CD4-positive, alpha-beta T cell (primary cell): ENCODE data around the gene C10orf67. TPM values are rescaled to one million over a fixed set of nuclear protein-coding genes. Genes with fewer than 3 reads are reported as not detected.

Experiments
- ATAC-seq: fragments of 200-7000 bp; cut with Tn5 transposase; one replicate; pipeline ENCODE4 v1.10.0; 2022; ENCODE audit warnings: mild to moderate bottlenecking; ENCODE audit not compliant: poor library complexity
- CTCF ChIA-PET: fragments of 350-600 bp; sonication (Branson Sonifier 250); formaldehyde crosslinking; loops from one replicate; lab custom pipeline; 2021; ENCODE audit warnings: antibody characterized with exemption, inconsistent platforms; lab: Charles Lee
- POLR2A ChIA-PET: fragments of 350-600 bp; sonication (Branson Sonifier 250); formaldehyde crosslinking; loops from one replicate; lab custom pipeline; 2021; ENCODE audit warnings: antibody characterized with exemption, inconsistent platforms; lab: Charles Lee
- DNase-seq, 14 experiments: peaks; one replicate each; pipeline ENCODE4 v3.0.0-alpha.2; 2013 to 2020; ENCODE audit warnings: mixed read lengths in 2 of 14
- H3K27ac ChIP-seq, 2 donors: one replicate each; pipeline versions ENCODE4 v1.5.1 to v1.7.0; 2013; ENCODE audit warnings: low read length in 2 of 2, low read depth in 1 of 2, mild to moderate bottlenecking in 1 of 2
- H3K27me3 ChIP-seq, 2 experiments: 1 replicate in 1 of 2; 2 replicates in 1 of 2; pipeline versions ENCODE4 v1.6.1 to v1.7.0; 2013; ENCODE audit warnings: low read length in 2 of 2, control low read depth in 1 of 2, mild to moderate bottlenecking in 1 of 2, moderate library complexity in 1 of 2; ENCODE audit not compliant: insufficient read depth in 2 of 2, control insufficient read depth in 1 of 2
- H3K36me3 ChIP-seq: one replicate; pipeline ENCODE4 v1.6.1; 2013; ENCODE audit warnings: low read length, control low read depth; ENCODE audit not compliant: insufficient read depth
- H3K4me1 ChIP-seq: one replicate; pipeline ENCODE4 v1.6.1; 2013; ENCODE audit warnings: low read length, control low read depth; ENCODE audit not compliant: insufficient read depth
- H3K4me3 ChIP-seq: one replicate; pipeline ENCODE4 v1.5.1; 2013; ENCODE audit warnings: mild to moderate bottlenecking, low read length, moderate library complexity
- H3K9me3 ChIP-seq, 2 experiments: 1 replicate in 1 of 2; 2 replicates in 1 of 2; pipeline versions ENCODE4 v1.6.1 to v1.7.0; 2013; ENCODE audit warnings: low read length in 2 of 2, mild to moderate bottlenecking in 2 of 2, control low read depth in 1 of 2, moderate library complexity in 1 of 2; ENCODE audit not compliant: control insufficient read depth in 1 of 2, insufficient read depth in 1 of 2
- H3K27ac Mint-ChIP-seq: one replicate; pipeline ENCODE4 v1.8.0; 2020; ENCODE audit warnings: mixed read lengths
- H3K27me3 Mint-ChIP-seq: one replicate; pipeline ENCODE4 v1.8.0; 2021; ENCODE audit warnings: mixed read lengths
- H3K36me3 Mint-ChIP-seq: one replicate; pipeline ENCODE4 v1.8.0; 2021; ENCODE audit warnings: low read depth, mixed read lengths
- H3K4me1 Mint-ChIP-seq: one replicate; pipeline ENCODE4 v1.8.0; 2021; ENCODE audit warnings: low read depth, mixed read lengths
- H3K4me3 Mint-ChIP-seq: one replicate; pipeline ENCODE4 v1.8.0; 2020; ENCODE audit warnings: mild to moderate bottlenecking, mixed read lengths
- H3K9me3 Mint-ChIP-seq: one replicate; pipeline ENCODE4 v1.8.0; 2020; ENCODE audit warnings: mixed read lengths
- intact Hi-C, 2 experiments: fragments of 100-400 bp; cut with DNase I in 1 of 2; cut with micrococcal nuclease in 1 of 2; formaldehyde crosslinking; loops; one replicate each; pipeline versions ENCODE4 v1.15.1 to v1.9.0; 2023 to 2025; cut with DNase I, micrococcal nuclease
- total RNA-seq, 174 experiments: library from RNA in 2 of 174; stranded (reverse) in 2 of 174; gene quantifications; one replicate each; pipeline ENCODE4 v1.2.3 and lab custom pipeline; 2021 to 2026
- TF ChIP-seq, protein P1 (sequence below): fragments of 200-600 bp; IDR thresholded peaks from one replicate; pipeline ENCODE4 v1.8.0; 2022; ENCODE audit warnings: antibody characterized with exemption, mild to moderate bottlenecking

C10orf67 gene
- total RNA-seq, 2 experiments from 2014 or later: not detected

- TF ChIP-seq, protein P1, sequence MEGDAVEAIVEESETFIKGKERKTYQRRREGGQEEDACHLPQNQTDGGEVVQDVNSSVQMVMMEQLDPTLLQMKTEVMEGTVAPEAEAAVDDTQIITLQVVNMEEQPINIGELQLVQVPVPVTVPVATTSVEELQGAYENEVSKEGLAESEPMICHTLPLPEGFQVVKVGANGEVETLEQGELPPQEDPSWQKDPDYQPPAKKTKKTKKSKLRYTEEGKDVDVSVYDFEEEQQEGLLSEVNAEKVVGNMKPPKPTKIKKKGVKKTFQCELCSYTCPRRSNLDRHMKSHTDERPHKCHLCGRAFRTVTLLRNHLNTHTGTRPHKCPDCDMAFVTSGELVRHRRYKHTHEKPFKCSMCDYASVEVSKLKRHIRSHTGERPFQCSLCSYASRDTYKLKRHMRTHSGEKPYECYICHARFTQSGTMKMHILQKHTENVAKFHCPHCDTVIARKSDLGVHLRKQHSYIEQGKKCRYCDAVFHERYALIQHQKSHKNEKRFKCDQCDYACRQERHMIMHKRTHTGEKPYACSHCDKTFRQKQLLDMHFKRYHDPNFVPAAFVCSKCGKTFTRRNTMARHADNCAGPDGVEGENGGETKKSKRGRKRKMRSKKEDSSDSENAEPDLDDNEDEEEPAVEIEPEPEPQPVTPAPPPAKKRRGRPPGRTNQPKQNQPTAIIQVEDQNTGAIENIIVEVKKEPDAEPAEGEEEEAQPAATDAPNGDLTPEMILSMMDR: no peak
- no peaks in the 10 kb centered on the region for H3K27me3 ChIP-seq
- ATAC-seq (no peak), DNase-seq (no peak)
- no peak overlapping the region for H3K4me3 ChIP-seq
- Mint-ChIP-seq H3K36me3 (no peaks in the 10 kb centered on the region), H3K27ac (no peak overlapping the region), H3K27me3 (no peaks in the 10 kb centered on the region), H3K4me1 (peaks cover 6% of the 10 kb centered on the region), H3K9me3 (no peaks in the 10 kb centered on the region), H3K4me3 (no peak overlapping the region)
- H3K27ac ChIP-seq: no peak overlapping the region
- intact Hi-C loops: no loop called here
- H3K36me3 ChIP-seq: no peaks in the 10 kb centered on the region
- ChIA-PET POLR2A (no interaction called here), CTCF (interaction anchor here (1.3 to 1.4 kb wide), 2 partner anchors 54 to 141 kb away, joined by 3 read pairs; no protein-coding TSS in a partner anchor)
- peaks cover 2% of the 10 kb centered on the region for H3K4me1 ChIP-seq
- no peaks in the 10 kb centered on the region for H3K9me3 ChIP-seq
These were observed 30.8 kb upstream of the C10orf67 start for GRCh38 chr10:23375366-23375765.

GRCh38 chr10:23373156-23373555 is 28.6 kb upstream of the C10orf67 start:
- Mint-ChIP-seq H3K27ac (no peak overlapping the region), H3K36me3 (no peaks in the 10 kb centered on the region), H3K27me3 (no peaks in the 10 kb centered on the region), H3K4me3 (no peak overlapping the region), H3K9me3 (no peaks in the 10 kb centered on the region), H3K4me1 (peaks cover 28% of the 10 kb centered on the region)
- ATAC-seq (no peak), DNase-seq (no peak)
- Histone ChIP-seq H3K4me1 (peaks cover 22% of the 10 kb centered on the region), H3K36me3 (no peaks in the 10 kb centered on the region), H3K4me3 (no peak overlapping the region), H3K27me3 (no peaks in the 10 kb centered on the region), H3K27ac (no peak overlapping the region), H3K9me3 (no peaks in the 10 kb centered on the region)
- TF ChIP-seq, protein P1: no peak
- ChIA-PET POLR2A (no interaction called here), CTCF (no interaction called here)
- intact Hi-C loops: no loop called here

DNA sequence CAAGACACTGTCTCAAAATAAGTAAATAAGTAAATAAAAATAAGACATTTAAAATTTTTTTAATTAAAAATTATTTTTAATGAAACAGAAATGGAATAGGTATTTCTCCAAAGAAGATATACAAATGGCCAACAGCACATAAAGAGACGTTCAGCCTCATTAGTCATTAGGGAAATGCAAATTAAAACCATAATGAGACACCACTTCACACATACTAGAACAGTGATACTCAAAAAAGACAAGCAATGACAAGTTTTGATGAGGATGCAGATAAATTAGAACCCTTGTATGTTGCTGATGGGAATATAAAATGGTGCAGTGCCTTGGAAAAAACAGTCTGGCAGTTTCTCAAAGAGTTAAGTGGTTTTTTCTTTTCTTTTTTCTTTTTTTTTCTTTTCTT is 26.5 kb upstream of the C10orf67 start:
- H3K27ac ChIP-seq: no peak overlapping the region
- ATAC-seq (no peak), DNase-seq (no peak)
- H3K4me3 ChIP-seq: no peak overlapping the region
- CTCF ChIA-PET: no interaction called here
- Mint-ChIP-seq H3K27me3 (no peaks in the 10 kb centered on the region), H3K4me3 (no peak overlapping the region), H3K4me1 (peaks cover 36% of the 10 kb centered on the region), H3K9me3 (no peaks in the 10 kb centered on the region), H3K27ac (no peak overlapping the region), H3K36me3 (no peaks in the 10 kb centered on the region)
- intact Hi-C loops: no loop called here
- no peaks in the 10 kb centered on the region for H3K27me3 ChIP-seq
- TF ChIP-seq, protein P1: no peak
- peaks cover 34% of the 10 kb centered on the region for H3K4me1 ChIP-seq
- POLR2A ChIA-PET: no interaction called here
- H3K9me3 ChIP-seq: no peaks in the 10 kb centered on the region
- H3K36me3 ChIP-seq: no peaks in the 10 kb centered on the region
